Inflammatory macrophage treated with lipopolysaccharide for 1 hour (primary cell): ENCODE results near the gene SND1.

Experiments used
- DNase-seq, 2 donors: peaks; one replicate each; pipeline ENCODE4 v3.0.0-alpha.2; 2020 to 2022

The SND1 gene

GRCh38 chr7:127733986-127734385 is 82.0 kb downstream of the SND1 start:
- no peak for DNase-seq

- no peak for DNase-seq
These were observed 84.5 kb downstream of the SND1 start for GRCh38 chr7:127736511-127736910.

- DNase-seq = no peak
These were observed 86.9 kb downstream of the SND1 start for GRCh38 chr7:127738859-127739258.

GRCh38 chr7:127741764-127742375 is 89.9 kb downstream of the SND1 start:
- no peak for DNase-seq

GRCh38 chr7:127745445-127745844 is 93.5 kb downstream of the SND1 start:
- no peak for DNase-seq

GRCh38 chr7:127751062-127751461 is 99.1 kb downstream of the SND1 start:
- DNase-seq = no peak

- DNase-seq = peak; percentile 51 to 53
These were observed 99.8 kb downstream of the SND1 start for GRCh38 chr7:127751490-127752448.

- DNase-seq = no peak
These were observed 100.8 kb downstream of the SND1 start for GRCh38 chr7:127752829-127753228.

- DNase-seq = no peak
These were observed 102.5 kb downstream of the SND1 start for GRCh38 chr7:127754457-127754856.

- no peak for DNase-seq
These were observed 103.5 kb downstream of the SND1 start for GRCh38 chr7:127755521-127755920.

GRCh38 chr7:127755965-127756364 is 104.0 kb downstream of the SND1 start:
- no peak for DNase-seq

- DNase-seq = no peak
These were observed 106.1 kb downstream of the SND1 start for GRCh38 chr7:127758105-127758504.

- DNase-seq = no peak
These were observed 106.9 kb downstream of the SND1 start for GRCh38 chr7:127758845-127759244.

GRCh38 chr7:127759945-127760421 is 108.0 kb downstream of the SND1 start:
- no peak for DNase-seq

- no peak for DNase-seq
These were observed 108.5 kb downstream of the SND1 start for GRCh38 chr7:127760436-127761031.

GRCh38 chr7:127761196-127761595 is 109.2 kb downstream of the SND1 start:
- DNase-seq = no peak

- no peak for DNase-seq
These were observed 112.7 kb downstream of the SND1 start for GRCh38 chr7:127764681-127765080.

- no peak for DNase-seq
These were observed 113.2 kb downstream of the SND1 start for GRCh38 chr7:127765150-127765549.

GRCh38 chr7:127766831-127767459 is 115.0 kb downstream of the SND1 start:
- DNase-seq = no peak

- DNase-seq = no peak
These were observed 116.2 kb downstream of the SND1 start for GRCh38 chr7:127768241-127768640.

- no peak for DNase-seq
These were observed 117.1 kb downstream of the SND1 start for GRCh38 chr7:127769137-127769536.

- DNase-seq = no peak
These were observed 117.9 kb downstream of the SND1 start for GRCh38 chr7:127769696-127770400.

GRCh38 chr7:127770885-127771284 is 118.9 kb downstream of the SND1 start:
- no peak for DNase-seq
